ENCODE results near the gene CAMK1. TPM values are rescaled to one million over a fixed set of nuclear protein-coding genes. Genes with fewer than 3 reads are reported as not detected.

The CAMK1 gene
- total RNA-seq, 2 experiments from 2014 or later: 33.5 to 35.7 TPM

Other genes with a start within 250 kb of the CAMK1 start
- gene LHFPL4, start 216.1 kb downstream of the CAMK1 start, total RNA-seq: not detected
- 10 to 100 TPM; 45.7 TPM for gene MTMR14, start 120.4 kb downstream of the CAMK1 start, total RNA-seq
- not detected for gene CPNE9, start 66.1 kb downstream of the CAMK1 start, total RNA-seq
- gene BRPF1, start 38.2 kb downstream of the CAMK1 start, total RNA-seq: 10 to 100 TPM; 54.7 to 57.4 TPM
- 10 to 100 TPM; 36.9 to 37.7 TPM for gene OGG1, start 20.0 kb downstream of the CAMK1 start, total RNA-seq
- 10 to 100 TPM; 83.2 to 85.6 TPM for gene TADA3, start 22.5 kb upstream of the CAMK1 start, total RNA-seq
- gene ARPC4, start 23.1 kb upstream of the CAMK1 start, total RNA-seq: 100 to 1,000 TPM; 317 to 321 TPM
- gene TTLL3, start 40.3 kb upstream of the CAMK1 start, total RNA-seq: 10 to 100 TPM; 53.7 to 55.2 TPM
- 10 to 100 TPM; 48.4 to 49.7 TPM for gene RPUSD3, start 74.1 kb upstream of the CAMK1 start, total RNA-seq
- not detected for gene CIDEC, start 110.3 kb upstream of the CAMK1 start, total RNA-seq
- 10 to 100 TPM; 30.2 to 31.0 TPM for gene JAGN1, start 120.7 kb upstream of the CAMK1 start, total RNA-seq
- gene IL17RE, start 132.9 kb upstream of the CAMK1 start, total RNA-seq: 1 to 10 TPM; 1.3 to 1.8 TPM
- gene IL17RC, start 147.2 kb upstream of the CAMK1 start, total RNA-seq: under 1 TPM; 0.42 to 0.55 TPM
- 10 to 100 TPM; 10.1 to 10.9 TPM for gene CRELD1, start 163.9 kb upstream of the CAMK1 start, total RNA-seq
- gene PRRT3, start 182.5 kb upstream of the CAMK1 start, total RNA-seq: 1 to 10 TPM; 5.5 to 6.9 TPM
- 10 to 100 TPM; 49.0 to 53.4 TPM for gene EMC3, start 216.9 kb upstream of the CAMK1 start, total RNA-seq

Measured in activated CD8-positive, alpha-beta T cell treated with anti-CD3 and anti-CD28 coated beads, Interleukin-2, amount 10 ng/mL, durations not matched to agents 7 days and 5 days (primary cell).